Eye (tissue), 1 donor: Measurements from ENCODE around the gene MTG2.

ENCODE experiments used
- DNase-seq: peaks from one replicate; pipeline ENCODE4 v3.0.0-alpha.2; 2015

The MTG2 gene

GRCh38 chr20:62186887-62187866 is 4.3 kb downstream of the MTG2 start:
- DNase-seq: no peak

DNA sequence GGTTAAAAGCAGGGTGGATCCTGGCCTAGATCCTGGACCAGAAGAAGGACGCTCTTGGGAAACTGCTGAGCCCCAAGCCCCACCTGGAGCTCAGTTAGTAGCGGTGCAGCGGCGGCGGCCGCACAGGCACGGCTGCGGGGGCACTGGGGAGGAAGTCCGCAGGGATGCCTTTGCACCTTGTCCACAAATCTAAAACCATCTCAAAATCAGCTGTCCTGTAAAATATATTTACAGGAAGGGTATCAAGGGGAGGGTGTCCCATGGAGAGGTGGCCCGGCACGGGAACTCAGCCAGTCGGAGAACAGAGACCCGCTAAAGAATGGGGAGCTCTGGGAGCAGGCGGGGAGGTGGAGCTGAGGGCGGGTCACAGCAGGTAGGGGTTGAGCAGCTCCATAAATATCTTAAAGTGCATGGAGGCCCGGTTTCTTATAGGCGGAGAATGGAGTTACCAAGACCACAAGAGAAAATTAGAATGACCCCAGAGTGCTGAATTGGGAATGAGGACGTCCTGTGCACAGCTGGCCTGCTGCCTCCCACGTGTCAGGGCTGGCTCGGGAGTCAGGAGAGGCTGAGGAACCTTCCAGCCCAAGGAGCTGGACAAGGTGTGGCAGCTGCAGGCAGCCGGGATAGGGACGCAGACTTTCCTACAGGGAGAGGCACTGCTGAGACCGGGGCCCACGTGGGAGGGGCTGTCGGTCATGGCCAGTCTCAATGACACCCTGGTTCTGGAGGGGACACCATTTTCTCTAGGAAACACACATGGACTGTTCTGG is 8.0 kb downstream of the MTG2 start:
- no peak for DNase-seq

DNA sequence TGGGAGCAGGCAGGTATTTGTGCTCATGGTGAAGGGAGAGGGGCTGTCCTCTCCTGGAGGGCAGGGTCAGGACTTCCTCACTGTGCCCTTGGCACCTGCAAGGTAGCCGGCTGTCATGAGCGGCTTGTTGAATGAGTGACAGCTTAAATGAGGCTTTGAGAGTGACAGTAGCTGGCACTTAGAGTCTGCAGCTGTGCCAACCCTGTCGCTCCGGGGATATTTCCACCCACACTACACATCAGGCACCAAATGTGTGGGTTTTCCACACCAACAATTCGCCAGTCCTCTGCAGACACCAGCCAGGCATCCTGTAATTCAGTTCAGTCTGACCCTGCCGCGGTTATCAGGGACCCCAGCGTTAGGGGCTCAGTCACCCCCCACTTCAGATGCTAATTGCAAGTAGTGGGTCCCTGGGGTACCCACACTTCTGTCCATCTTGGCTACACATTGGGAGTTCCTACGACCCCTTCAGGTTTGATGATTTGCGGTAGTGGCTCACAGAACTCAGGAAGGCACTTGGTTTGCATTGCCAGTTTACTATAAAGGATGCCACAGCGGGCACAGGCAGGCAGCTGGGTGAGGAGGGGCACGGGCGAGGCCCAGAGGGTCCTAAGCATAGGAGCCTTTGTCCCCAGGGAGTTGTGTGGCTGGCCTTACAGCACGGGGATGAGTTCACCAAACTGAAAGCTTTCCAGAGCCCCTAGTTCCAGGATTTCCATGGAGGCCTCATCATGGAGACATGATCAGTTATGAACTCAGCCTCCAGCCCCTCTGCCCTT is 9.1 kb downstream of the MTG2 start:
- DNase-seq: no peak

- no peak for DNase-seq
Measured at GRCh38 chr20:62192635-62193034, 9.8 kb downstream of the MTG2 start.

DNA sequence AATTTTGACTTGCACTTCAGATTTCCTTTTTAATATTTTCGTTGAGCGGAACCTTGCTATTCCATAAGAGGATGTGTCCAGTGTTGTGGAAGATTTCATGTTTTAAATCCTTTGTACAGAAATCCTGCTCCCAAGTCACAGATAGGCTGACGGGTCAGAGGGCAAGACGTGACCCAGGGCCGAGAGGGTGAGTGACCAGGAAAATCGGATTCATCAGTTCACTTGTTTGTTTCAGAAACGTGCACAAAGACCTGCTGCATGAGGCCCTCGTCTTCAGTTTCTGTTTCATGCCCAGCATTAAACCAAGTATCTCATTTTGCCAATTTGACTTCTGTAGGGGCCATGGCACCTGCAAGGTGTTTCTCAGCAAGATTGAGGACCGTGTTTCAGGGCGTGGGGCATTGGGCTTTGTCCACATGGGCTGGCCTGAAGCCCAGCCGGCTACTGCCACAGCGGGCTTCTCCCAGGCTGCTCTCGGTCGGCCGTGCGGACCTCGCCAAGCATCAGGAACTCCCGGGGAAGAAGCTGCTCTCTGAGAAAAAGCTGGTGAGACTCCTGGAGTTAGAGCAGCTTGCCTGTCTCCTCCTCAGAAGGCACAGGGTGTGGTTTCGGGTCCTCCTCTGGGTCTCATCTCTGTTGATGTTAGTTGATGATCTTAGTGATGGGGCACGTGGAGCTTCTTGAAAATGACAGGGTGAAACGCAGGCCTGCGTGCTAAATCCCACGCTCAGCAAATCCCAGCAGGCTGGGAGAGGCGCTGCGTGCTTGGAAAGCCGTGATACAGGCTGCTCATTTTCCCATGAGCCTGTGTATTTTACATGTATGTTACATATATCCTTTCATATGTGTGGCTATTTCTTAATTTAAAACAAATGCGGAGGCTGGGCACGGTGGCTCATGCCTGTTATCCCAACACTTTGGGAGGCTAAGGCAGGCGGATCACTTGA is 10.5 kb downstream of the MTG2 start:
- no peak for DNase-seq

GRCh38 chr20:62195075-62195405 is 12.2 kb downstream of the MTG2 start:
- DNase-seq: no peak

GRCh38 chr20:62195736-62196135 is 12.9 kb downstream of the MTG2 start:
- no peak for DNase-seq

GRCh38 chr20:62196286-62196685 is 13.5 kb downstream of the MTG2 start:
- DNase-seq: no peak

DNA sequence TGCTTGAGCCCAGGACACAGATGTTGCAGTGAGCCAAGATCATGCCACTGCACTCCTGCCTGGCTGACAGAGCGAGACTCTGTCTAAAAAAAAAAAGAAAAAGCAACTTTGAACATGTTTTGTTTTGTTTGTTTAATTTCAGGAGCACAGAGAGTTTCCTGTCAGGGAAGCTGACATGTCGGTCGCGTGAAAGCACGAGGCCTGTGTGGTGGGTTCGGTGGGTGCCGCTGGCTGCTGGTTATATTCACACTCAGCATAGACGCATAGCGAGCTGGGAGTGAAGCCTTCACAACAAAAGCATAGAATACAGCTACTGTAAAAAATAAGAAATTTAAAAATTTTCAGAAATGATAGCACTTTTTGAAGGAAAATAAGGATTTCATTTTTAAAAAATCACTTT is 14.5 kb downstream of the MTG2 start:
- no peak for DNase-seq

- DNase-seq: no peak
Measured at GRCh38 chr20:62197801-62198200, 15.0 kb downstream of the MTG2 start.

- no peak for DNase-seq
Measured at GRCh38 chr20:62198496-62198895, 15.7 kb downstream of the MTG2 start.

GRCh38 chr20:62198931-62199330 is 16.1 kb downstream of the MTG2 start:
- DNase-seq: no peak

- no peak for DNase-seq
Measured at GRCh38 chr20:62200491-62201172, 17.8 kb downstream of the MTG2 start.

DNA sequence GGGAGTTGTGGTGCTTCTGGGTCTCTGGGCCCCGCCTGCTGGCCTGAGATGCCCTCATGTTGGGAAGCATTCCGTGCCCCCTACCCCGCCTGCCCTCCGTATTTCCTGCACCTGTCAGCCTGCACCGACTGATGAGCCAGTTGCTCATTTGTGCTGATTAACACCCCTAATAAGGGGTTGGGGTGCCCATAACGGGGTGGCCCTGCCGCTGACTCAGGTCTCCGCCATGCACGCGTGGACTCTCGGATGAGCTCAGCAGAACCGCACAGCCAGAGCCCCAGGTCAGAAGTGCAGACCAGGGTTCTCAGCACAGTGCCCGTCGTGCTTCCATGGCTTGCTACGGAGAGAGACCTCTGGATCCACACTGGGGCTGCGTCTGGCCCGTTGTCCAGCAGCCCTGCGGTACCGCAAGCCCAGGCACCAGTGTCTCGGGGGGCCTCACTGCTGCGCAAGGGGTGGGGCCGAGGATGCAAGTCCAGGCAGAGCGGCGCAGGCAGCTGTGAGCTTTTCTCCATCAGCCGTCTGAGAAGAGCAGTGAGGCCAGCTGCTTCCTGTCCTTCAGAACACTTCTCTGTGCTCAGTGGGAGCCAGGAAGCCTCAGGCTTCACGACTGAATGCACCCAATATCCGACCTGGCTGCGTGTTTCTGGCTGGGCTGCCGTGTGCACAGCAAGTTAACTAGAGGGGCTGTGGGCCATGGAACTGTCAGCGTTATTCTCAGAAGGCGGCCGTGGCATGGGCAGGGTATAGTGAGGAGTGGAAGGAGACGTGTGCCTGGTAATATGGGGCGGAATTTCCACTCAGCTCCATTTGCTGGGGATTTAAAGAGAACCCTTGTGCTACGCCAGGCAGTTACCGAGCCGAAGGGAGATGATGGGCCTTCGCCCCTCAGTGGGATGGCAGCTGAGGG is 18.6 kb downstream of the MTG2 start:
- peak; percentile 64 for DNase-seq

DNA sequence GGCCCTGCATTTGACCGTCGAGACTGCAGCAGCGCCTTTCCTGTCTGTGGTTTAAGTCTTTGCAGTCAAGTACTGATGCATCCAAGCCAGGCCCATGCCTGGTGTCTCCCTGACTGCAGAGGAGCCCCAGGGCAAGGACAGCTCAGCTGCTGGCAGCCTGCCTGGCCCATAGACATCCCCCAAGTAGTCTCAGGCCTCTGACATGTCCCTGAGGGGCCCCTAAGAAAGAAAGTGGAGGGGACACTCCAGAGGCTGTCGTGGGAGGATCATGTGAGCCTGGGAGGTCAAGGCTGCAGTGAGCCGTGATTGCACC is 19.2 kb downstream of the MTG2 start:
- no peak for DNase-seq

- peak; percentile 54 for DNase-seq
Measured at GRCh38 chr20:62202676-62203377, 20.0 kb downstream of the MTG2 start.

DNA sequence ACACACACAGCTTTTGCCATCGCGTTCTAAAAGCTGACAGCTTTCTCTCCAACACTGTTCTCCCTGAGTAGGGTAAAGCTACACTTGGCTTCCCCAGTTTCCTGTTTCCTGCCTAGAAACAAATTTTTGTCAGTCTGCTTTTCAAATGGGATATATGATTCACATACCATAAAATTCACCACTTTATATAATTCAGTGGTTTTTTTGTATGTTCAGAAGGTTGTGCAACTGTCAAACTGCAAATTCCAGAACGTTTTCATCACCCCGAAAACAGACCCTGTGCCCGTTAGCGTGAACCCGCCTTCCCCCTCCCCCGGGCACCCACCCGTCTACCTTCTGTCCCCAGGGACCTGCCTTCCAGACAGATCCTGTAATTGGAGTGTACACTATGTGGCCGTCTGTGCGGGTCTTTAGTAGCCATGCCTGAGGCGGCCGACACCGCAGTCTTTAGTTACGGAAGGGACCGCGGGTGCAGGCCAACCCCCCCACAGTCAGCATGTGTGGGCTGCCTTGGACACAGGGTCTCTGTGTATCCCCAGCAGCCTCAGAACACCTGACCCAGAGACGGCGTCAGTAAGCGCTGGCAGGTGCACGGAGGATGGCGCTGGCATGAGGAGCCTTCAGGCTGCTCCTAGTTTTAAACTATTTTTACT is 20.7 kb downstream of the MTG2 start:
- peak; percentile 26 for DNase-seq

GRCh38 chr20:62205618-62206387 is 23.0 kb downstream of the MTG2 start:
- DNase-seq: no peak

DNA sequence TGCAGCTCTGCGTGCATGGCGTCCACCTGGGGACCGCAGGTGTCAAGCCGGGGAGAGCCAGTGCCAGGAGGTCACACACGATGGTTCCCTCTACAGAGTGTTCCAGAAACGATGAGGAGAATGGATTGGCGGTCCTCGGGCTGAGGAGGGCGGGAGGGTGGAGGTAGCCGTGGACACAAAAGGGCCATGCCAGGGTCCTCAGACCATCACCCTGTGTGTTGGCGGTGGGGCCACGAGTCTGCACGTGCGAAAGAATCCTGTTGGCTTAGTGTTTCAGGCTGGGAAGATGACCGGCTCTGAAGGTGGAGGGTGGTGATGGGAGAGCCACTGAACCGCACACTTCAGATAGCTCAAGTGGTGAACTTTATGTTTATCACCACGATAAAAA is 23.6 kb downstream of the MTG2 start:
- DNase-seq: no peak
